Mesothelial cell of epicardium (in vitro differentiated cells): Measurements from ENCODE around the gene XRCC1. TPM values are rescaled to one million over a fixed set of nuclear protein-coding genes. Genes with fewer than 3 reads are reported as not detected.

Source experiments
- DNase-seq, 2 experiments: peaks; one replicate each; pipeline ENCODE4 v3.0.0; 2021; ENCODE audit warnings: low spot score in 2 of 2; ENCODE audit not compliant: unreplicated experiment in 2 of 2
- H3K27ac Mint-ChIP-seq: 2 replicates; pipeline ENCODE4 v1.8.0; 2021; ENCODE audit warnings: mixed read lengths
- H3K27me3 Mint-ChIP-seq: 2 replicates; pipeline ENCODE4 v1.8.0; 2021; ENCODE audit warnings: low read depth, mixed read lengths
- H3K36me3 Mint-ChIP-seq: 2 replicates; pipeline ENCODE4 v1.8.0; 2021; ENCODE audit warnings: mixed read lengths
- H3K4me1 Mint-ChIP-seq: 2 replicates; pipeline ENCODE4 v1.8.0; 2021; ENCODE audit warnings: mixed read lengths
- H3K4me3 Mint-ChIP-seq: 2 replicates; pipeline ENCODE4 v1.8.0; 2021; ENCODE audit warnings: mild to moderate bottlenecking, moderate library complexity, mixed read lengths
- H3K9me3 Mint-ChIP-seq: 2 replicates; pipeline ENCODE4 v1.8.0; 2021; ENCODE audit warnings: mixed read lengths
- total RNA-seq: library from RNA; stranded (reverse); gene quantifications from 3 replicates; pipeline ENCODE4 v1.2.1, GENCODE V29; 2021
- TF ChIP-seq, protein P1 (sequence below): fragments of 200-600 bp; sonication (generic); IDR thresholded peaks from one replicate; pipeline ENCODE4 v1.5.0; 2021; ENCODE audit warnings: antibody characterized with exemption; ENCODE audit not compliant: unreplicated experiment

Gene XRCC1
- total RNA-seq, 1 donor from 2014 or later = 56.1 TPM

DNA sequence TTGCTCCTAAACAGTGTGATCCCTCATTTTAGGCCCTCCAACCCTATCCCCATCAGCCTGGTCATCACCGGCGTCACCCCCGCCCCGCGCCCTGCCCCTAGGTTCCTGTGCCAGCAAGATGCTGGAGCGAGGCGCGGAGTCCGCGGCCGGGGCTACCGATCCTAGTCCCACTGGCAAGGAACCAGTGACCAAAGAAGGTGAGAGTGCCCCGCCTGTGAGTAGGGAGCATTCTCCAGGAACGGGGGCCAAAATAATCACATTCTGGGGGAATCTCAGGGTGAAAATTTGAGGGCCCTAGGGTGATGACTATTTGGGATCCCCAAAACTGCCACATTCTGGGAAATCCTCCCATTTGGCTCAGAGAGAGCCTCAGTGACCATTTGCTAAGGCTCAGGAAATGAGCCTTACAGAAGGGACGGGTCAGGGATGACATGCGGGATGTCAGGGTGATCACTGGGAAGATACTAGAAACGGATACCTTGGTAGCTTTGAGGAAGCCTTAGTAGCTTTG lies 41.0 kb downstream of the XRCC1 start:
- Mint-ChIP-seq H3K36me3 (peaks cover 22% of the 10 kb centered on the region), H3K27ac (peak overlapping the region; percentile 99), H3K27me3 (no peaks in the 10 kb centered on the region), H3K9me3 (peaks cover 12% of the 10 kb centered on the region), H3K4me1 (peaks cover 16% of the 10 kb centered on the region), H3K4me3 (peak overlapping the region; percentile 82)
- TF ChIP-seq, protein P1, sequence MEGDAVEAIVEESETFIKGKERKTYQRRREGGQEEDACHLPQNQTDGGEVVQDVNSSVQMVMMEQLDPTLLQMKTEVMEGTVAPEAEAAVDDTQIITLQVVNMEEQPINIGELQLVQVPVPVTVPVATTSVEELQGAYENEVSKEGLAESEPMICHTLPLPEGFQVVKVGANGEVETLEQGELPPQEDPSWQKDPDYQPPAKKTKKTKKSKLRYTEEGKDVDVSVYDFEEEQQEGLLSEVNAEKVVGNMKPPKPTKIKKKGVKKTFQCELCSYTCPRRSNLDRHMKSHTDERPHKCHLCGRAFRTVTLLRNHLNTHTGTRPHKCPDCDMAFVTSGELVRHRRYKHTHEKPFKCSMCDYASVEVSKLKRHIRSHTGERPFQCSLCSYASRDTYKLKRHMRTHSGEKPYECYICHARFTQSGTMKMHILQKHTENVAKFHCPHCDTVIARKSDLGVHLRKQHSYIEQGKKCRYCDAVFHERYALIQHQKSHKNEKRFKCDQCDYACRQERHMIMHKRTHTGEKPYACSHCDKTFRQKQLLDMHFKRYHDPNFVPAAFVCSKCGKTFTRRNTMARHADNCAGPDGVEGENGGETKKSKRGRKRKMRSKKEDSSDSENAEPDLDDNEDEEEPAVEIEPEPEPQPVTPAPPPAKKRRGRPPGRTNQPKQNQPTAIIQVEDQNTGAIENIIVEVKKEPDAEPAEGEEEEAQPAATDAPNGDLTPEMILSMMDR = no peak
- DNase-seq = no peak

DNA sequence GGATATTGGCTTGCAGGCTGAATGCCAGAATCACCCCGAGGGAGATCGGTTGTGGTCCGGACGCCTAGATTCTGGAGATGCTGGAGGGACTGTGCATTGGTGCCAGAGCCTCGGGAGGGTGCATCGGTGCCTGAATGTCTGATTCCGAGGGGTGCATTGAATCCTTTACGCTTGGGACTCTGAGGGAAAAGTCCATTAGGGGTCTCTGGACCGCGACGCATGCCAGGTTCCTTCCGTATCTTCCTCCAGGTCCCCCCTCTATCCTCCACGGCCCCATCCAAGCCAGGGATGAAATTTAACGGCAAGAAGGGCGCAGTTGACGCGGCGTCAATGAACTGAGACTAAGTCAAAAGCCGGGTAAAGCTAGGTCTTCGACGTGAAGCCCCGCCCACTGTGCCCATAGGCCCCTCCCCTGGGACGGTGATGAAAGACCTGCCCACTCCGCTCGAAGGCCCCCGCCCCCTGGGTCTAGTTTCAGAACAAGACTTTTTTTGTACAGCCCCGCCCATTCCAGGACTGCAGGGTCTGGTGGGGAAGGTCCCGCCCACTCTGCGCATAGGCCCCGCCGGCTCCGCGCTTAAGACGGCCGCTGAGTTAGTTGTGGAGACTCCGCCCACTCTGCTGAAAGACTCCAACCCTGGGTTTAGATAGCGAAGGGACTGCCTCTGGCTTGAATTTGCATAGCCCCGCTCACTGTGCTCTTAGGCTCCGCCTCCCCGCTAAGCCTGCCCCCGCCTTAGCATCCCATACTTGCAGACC lies 41.6 kb downstream of the XRCC1 start:
- peak; percentile 99 to 100 for DNase-seq
- Mint-ChIP-seq H3K36me3 (peaks cover 15% of the 10 kb centered on the region), H3K9me3 (peaks cover 5% of the 10 kb centered on the region), H3K27ac (peak overlapping the region; percentile 99), H3K4me1 (peaks cover 16% of the 10 kb centered on the region), H3K27me3 (no peaks in the 10 kb centered on the region), H3K4me3 (peak overlapping the region; percentile 82)
- TF ChIP-seq, protein P1 = no peak

DNA sequence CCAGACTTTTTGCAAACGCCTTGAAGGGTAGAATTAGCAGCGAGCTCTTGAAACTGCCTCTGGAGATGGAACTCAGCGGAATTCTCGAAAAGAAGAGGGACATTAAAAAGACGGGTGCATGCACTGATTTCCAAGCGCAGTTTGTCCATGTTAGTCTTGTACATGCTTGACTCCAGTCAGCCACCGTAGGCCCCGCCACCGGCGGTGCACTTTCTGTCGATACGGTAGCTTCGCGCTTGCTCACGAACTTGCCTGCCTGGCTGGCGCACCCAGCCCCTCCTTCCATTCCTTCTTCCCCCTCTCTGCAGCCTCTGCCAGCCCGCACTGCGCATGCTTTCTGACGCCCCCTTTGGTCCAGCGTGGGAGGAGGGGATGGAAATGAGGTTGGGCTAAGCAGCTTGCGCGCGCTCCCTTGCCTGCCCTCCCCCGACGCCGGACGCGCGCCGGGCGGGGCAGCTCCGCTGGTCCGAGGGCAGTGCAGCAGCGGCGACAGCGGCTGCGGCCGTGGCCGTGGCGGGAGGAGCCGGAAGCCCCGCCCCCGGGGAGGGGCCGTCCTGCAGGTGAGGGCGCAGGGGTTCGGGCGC lies 42.3 kb downstream of the XRCC1 start, which contains the start of gene ZNF575:
ZNF575 (plus strand) TSS at position 227 of the 584 bp plus-strand sequence. CDS start 1,235 bp downstream, outside the sequence.
- peaks cover 16% of the 10 kb centered on the region for H3K4me1 Mint-ChIP-seq

DNA sequence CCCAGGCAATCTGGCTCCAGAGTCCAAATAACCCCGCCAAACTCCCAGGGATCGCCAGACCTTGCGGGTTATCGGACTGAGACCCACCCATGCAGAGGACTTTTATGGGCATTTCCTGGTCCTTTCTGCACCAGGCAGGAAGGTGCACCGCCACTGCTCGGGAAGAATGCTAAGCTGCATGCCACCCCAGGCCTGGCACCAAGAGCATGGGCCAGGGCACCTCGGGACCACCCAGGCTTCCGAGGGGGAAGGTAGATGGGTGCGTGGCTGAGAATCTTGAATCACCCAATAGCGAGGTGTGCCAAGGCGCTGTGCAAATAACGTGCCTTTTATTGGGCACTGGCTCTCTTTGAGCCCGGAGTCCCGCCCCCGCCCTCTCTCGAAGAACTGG lies 42.8 kb downstream of the XRCC1 start:
- Mint-ChIP-seq H3K4me1 (peaks cover 16% of the 10 kb centered on the region), H3K27me3 (no peaks in the 10 kb centered on the region), H3K4me3 (peak overlapping the region; percentile 82), H3K27ac (peak overlapping the region; percentile 99), H3K36me3 (peaks cover 9% of the 10 kb centered on the region), H3K9me3 (no peaks in the 10 kb centered on the region)
- TF ChIP-seq, protein P1 = no peak
- peak in 1 of 2 experiments; percentile 53 for DNase-seq

More for the DNA sequence above, 42.3 kb downstream of the XRCC1 start, which contains the start of gene ZNF575:
- Mint-ChIP-seq H3K4me3 (peak within 1 kb of the TSS; percentile 82), H3K27ac (peak within 1 kb of the TSS; percentile 99), H3K27me3 (no peaks in the 10 kb centered on the region), H3K36me3 (peaks cover 9% of the 10 kb centered on the region), H3K9me3 (no peaks in the 10 kb centered on the region)
- DNase-seq = peak; percentile 79 to 92
- TF ChIP-seq, protein P1 = peak; percentile 11

DNA sequence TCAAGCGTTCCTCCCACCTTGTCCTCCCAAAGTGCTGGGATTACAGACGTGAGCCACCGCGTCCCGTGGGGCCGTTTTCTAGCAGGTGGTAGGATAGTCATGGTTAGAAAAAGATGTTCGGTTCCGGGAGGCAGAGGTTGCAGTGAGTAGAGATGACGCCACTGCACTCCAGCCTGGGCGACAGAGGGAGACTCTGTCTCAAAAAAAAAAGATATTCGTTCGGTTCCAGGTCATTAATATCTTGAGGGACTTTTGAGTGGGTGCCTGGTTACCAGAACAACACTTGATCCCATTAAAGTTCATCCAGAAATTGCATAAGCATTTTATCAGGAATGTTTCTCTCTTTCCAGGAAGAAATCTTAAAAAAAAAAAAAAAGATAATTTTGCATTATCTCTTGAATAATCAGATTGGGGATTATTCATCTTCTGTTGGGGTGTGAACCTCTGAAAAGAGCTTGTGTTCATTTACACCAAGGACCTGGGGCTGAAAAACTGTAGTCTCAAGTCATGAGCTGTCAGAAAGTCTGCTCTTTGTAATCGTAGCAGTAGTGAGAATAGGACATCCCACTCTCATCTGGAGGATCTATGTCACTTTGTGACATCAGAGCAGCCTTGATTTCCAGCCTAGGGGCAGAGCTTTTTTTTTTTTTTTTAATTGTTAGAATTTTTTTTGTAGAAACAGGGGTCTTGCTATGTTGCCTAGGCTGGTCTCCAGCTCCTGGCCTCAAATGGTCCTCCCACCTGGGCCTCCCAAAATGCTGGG lies 47.3 kb downstream of the XRCC1 start:
- TF ChIP-seq, protein P1 = no peak
- H3K4me3 Mint-ChIP-seq = peak overlapping the region; percentile 38
- H3K4me1 Mint-ChIP-seq = peaks cover 33% of the 10 kb centered on the region
- no peaks in the 10 kb centered on the region for H3K9me3 Mint-ChIP-seq
- no peaks in the 10 kb centered on the region for H3K36me3 Mint-ChIP-seq
- H3K27me3 Mint-ChIP-seq = no peaks in the 10 kb centered on the region
- no peak for DNase-seq
- no peak overlapping the region for H3K27ac Mint-ChIP-seq
